GM12875 (cell line): ENCODE measurements around the gene LIMS2.

Experiments
- H3K4me3 ChIP-seq: one replicate; pipeline ENCODE4 v1.5.1; 2011; ENCODE audit warnings: low read depth, low read length, control low read depth
- CTCF ChIP-seq: IDR thresholded peaks from 2 replicates; pipeline ENCODE4 v1.5.1; 2011; ENCODE audit warnings: low read depth, mild to moderate bottlenecking, control low read depth, inconsistent platforms, low read length, moderate library complexity, borderline replicate concordance; ENCODE audit not compliant: insufficient read depth

Gene LIMS2

GRCh38 chr2:127624756-127625571 is 50.4 kb downstream of the LIMS2 start:
- no peak for TF ChIP-seq CTCF
- no peak overlapping the region for H3K4me3 ChIP-seq

GRCh38 chr2:127624320-127624755 is 51.0 kb downstream of the LIMS2 start:
- H3K4me3 ChIP-seq, result no peak overlapping the region
- no peak for TF ChIP-seq CTCF

- no peak overlapping the region for H3K4me3 ChIP-seq
- no peak for TF ChIP-seq CTCF
Observed at GRCh38 chr2:127623388-127624319, 51.7 kb downstream of the LIMS2 start.

- H3K4me3 ChIP-seq, result no peak overlapping the region
- TF ChIP-seq CTCF, result no peak
Observed at GRCh38 chr2:127622561-127623387, 52.6 kb downstream of the LIMS2 start.

DNA sequence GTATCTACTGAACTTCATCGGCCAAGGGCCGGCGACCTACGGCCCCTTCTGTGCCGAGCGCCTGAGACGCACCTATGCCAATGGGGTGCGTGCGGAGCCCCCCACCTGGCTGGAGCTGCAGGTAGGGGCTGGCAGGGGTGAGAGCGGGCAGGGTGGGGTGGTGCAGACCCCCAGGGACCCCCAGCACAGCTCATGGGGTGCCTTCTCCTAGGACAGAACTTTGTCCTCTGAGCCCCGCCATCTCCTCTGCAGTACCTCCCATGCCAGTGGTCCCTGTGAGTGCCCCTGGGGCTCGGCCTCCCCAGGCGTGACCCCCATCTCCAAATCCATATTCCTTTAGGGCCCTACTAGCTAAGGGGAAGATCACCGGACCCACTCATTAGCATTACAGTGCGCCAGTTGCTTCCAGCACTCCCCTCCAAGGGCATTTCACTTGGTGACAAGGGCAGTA is 53.3 kb downstream of the LIMS2 start:
- no peak for TF ChIP-seq CTCF
- no peak overlapping the region for H3K4me3 ChIP-seq

DNA sequence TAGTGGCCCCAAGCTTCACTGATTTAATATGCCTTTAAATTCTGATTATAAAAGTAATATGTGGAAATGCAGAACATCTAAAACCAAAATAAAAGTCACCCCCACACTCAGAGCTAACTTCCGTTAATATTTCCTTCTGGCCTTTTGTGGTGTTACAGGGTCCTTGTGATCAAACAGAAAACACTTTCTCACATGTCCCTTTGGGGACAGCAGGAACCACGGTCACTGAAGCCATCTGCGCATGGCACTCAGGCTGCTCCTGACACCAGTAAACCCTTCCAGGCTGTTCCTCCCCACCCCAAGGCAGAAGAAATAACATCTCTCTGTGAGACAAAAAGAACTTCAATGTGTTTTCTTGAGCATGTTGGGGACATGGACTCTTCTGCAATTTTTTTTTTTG is 54.5 kb downstream of the LIMS2 start:
- no peak for TF ChIP-seq CTCF
- H3K4me3 ChIP-seq, result no peak overlapping the region
